ENCODE measurements around the gene TMA7B.

TMA7B gene

DNA sequence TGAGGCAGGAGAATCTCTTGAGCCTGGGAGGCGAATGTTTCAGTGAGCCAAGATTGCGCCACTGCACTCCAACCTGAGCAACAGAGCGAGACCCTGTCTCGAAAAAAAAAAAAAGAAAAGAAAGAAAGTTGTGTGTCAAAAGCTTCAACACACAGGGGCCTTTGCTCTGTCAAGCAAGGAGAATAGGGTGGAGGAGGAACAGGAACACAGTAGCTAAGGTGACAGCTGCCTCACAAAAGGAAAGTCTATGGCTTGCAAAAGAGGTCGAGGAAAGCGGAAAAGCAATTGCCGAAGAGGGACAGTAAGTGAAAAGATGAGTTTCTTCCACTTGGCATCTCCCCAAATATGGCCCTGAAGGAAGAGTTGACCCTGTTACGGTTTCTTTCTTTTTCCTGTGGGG is 26.5 kb upstream of the TMA7B start:
- DNase-seq, result no peak

DNA sequence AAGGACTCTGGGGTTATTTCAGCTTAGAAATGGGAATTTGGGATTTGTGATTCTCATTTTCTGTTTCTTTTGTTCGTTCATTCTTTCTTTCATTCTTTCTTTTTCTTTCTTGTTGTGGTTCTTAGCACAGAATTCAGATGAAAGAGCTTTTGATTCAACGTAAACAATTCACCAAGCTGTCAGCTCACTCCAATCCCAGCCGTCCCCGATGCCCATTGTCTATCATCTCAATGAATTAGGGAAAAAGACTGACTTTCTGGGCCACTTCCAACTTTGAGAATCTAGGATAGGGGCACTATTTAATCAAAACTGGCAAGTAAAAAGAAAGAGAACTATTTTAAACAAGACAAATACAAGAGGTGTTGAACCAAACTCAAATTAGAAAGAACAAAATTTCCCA is 25.1 kb upstream of the TMA7B start:
- no peak for DNase-seq

DNA sequence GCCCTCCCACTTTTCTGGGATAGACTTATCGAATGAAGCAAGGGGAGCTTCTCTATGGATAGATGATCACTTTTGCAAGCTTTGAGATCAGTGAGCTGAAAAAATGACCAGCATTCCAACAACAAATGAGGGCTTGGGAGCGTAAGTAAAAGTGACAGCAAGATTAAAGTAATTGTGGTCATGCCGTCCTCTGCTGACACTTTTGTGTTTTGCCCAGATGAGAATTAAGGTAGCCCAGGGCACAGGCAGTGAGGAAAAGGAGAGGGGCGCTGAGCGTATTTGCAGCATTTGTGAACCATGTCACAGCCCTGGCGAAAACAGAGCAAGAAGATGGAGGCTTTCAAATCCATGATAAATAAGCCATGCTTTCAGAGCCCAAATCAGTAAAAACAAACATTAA is 24.6 kb upstream of the TMA7B start:
- DNase-seq, result no peak

DNA sequence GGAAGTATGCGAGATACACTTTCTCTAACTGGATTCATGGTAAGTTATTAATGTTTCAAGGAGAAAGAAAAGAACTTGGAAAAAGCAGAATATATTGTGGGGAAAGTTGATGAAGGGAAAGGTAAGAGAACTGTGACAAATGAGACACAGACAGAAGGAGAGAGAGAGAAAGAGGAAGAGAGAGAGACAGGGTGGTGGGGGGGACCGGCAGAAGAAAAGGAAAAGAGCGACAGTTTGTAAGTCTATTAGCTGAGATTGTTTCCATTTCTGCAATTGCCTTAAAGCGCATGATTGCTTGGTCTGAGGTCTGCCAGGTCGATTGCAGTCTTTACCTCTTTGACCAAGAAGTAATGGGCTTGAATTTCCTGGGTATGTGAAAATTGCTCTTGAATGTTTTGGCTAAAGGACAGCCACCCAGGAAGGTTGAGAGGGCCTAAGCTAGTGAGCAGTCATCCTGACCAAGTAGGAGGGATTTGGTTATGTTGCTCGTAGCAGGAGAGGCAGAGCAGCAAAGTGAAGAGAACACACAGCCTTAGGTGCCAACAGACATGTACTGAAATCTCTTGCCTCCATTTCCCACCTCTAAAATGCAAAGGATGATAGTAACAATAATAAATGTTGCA is 23.6 kb upstream of the TMA7B start:
- no peak for DNase-seq

DNA sequence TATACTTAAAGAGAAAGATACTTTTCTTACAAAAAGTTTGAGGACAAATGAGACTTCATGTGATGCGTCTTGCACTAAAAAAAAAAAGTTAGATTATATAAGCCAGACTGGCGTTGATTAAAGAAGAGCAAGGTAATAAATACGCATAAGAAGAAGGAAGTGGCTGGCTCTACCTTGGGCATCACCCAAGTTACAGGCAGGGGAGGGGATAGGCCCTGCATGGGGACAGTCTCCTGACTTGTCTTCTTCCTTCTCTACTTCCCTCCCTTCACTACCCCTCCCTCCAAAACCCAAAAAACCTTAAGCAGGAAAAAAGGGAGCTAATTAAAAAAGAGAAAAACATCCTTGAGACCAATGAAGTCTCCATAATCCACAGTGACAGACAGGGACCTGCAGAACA is 22.3 kb upstream of the TMA7B start:
- DNase-seq, result no peak

DNA sequence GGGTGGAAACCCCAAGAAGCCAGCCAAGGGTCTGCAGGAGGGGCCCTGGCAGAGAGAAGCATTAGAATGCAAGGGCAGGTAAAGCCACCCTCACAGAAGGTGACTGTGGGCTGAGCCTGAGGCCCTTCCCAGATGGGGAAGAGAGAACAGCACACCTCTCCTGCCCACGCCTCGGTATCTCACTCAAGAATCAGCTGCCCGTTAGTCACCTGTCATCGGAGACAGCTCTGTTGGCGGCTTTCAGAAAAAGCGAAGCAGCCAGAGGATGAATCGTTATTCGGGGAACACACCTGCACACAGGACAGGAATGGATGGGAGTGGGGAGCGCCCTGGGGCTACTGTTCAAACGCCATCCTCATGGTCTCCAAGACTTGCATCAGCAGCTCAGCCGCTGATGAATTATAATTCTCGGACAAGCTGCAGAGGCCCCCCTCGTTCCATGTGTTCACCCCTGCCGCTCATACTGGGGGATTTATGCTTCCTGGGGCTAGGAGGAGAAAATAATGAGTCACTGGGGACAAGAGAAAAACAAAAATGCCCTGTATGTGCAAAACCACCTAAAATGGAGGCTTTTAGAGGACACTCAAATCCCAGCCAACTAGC is 21.6 kb upstream of the TMA7B start:
- no peak for DNase-seq

DNA sequence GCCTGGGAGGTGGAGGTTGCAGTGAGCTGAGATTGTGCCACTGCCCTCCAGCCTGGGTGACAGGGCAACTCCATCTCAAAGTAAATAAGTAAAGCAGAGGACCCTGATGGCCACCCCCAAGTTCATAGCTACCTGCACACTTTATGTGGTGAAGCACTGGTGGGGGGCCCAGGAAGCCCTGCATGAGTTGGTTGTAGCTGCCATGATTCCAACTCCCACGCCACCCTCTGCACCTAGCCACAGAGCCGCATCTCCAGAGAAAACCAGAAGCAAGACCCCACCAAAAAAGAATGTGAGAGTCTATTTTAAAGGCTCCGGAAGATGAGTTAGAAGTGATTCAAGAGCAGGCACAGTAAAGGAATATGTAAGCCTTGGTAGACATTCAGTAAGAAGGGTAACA is 20.4 kb upstream of the TMA7B start:
- no peak for DNase-seq

DNA sequence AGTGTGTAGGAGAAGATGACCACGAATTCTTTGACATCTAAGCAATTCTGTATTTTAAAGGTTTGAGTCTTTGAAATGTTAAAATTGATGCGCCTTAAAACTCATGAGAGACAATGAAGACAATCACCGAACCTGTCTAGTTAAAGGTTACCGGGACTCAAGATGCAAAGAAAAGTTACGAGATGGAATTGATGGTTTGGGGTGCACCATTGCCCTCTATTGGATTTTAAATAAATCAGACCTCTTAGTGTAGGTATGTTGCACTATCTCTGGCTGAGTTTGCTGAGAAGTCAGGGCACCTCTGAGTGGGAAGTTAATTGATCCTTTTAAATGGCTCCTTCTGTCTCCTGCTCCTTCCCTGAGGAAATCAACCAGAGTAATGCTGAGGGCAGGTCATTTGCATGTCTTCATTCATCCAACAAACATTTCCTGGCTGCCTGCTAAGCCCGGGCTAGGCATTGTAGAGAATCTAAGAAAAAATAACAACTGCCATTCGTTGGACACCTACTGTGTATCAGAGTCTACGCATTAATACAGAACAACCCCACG is 19.4 kb upstream of the TMA7B start:
- no peak for DNase-seq

DNA sequence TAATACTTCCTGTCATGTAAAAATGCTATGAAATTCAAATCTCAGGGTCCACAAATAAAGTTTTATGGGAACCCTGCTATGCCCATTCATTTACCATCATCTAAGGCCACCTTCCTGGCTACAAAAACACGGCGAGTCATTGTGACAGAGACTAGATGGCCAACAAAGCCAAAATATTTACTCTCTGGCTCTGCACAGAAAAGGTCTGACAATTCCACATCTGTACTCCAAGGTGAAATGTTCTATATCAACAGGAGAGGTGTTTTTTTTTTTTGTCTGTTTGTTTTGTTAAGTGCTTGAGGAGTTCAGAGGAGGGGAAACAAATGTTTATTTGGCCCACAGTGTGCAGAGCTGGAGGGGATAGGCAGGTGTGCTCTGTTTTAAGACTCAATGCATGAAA is 18.6 kb upstream of the TMA7B start:
- DNase-seq, result no peak

DNA sequence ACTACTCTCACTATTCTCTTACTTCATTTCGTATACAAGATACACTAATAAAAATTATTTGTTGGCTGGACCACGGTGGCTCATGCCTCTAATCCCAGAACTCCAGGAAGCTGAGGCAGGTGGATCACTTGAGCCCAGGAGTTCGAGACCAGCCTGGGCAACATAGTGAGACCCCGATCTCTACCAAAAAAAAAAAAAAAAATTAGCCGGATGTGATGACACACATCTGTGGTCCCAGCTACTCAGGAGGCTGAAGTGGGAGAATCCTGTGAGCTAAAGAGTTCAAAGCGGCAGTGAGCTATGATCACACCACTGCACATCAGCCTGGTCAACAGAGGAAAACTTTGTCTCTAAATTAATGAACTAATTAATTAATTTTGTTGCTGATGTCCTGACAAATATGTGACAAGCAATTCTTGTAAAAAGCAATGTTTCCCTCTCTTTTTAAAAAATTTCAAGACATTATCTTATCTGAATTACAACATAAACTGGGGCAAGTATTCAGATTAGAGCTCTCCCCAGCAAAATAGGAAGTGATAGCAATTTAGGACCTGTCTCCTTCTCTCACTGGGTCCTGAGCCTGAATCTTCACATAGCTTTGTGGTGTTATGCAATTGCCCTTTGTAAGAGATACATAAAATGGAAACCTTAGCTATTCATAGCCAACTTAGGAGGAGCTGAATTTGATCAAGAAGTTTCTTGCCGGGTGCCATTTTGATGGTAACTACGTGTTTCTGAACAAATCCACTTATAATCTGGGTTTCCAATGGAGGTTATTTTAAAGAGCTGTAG is 17.6 kb upstream of the TMA7B start:
- DNase-seq, result no peak

DNA sequence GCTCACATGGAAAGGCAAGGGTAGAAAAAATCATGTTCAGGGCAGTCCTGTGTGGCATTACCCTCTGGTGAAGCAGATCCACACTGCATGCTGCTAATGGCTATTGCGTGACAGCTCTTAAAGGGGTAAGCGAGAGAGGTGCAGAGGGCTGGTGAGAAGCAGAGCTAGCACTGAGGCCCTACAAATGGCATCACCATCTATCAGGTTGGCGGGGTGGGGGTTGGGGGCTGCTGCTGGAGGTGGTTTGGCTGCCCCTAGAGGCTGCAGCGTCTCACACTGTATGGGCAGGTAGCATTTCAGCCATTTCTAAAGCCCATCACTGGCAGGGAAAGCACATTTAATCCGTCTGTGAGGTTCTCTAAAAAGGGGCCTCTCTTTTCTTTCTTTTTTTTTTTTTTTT is 16.9 kb upstream of the TMA7B start:
- peak in 1 of 4 experiments; percentile 18 for DNase-seq

DNA sequence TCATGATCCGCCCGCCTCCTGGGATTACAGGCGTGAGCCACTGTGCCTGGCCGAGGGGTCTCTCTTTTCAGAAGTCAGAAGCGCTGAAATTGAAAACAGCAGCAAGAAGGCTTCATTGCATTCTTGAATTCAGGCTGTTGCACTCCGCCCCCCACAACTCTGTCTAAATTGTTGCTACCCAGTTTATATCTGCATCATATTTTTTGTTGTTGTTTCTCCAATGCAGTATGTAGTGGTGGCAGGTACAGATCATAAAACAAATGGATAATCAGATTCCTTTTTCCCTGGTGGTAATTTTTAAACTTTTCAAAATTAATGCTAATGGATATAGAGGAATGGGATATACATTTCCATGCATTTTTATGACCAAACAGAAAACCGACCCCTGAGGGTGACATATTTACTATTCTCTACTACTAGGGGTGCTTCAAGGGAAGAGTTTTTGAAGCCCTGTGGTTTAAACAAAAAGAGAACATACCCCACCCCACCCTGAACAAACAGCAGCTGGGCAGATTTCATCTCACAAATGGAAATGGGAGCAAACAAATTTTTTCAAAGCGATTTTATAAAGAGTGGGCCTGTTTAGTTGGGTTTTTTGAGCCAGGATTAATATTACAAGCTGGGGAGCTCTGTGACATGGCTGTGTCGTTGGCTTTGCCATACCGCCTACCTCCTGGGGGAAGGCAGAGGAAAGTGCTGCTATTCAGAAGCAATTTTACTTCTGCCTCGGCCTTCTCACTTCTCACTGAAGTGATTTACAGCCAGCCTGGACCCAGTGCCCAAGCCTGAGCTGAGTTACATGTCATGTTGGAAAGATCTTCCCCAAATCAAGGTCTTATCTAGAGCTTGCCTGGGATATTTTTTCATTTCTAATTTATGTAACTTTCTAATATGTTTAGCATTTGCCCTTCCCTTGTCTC is 16.0 kb upstream of the TMA7B start:
- DNase-seq, result no peak

DNA sequence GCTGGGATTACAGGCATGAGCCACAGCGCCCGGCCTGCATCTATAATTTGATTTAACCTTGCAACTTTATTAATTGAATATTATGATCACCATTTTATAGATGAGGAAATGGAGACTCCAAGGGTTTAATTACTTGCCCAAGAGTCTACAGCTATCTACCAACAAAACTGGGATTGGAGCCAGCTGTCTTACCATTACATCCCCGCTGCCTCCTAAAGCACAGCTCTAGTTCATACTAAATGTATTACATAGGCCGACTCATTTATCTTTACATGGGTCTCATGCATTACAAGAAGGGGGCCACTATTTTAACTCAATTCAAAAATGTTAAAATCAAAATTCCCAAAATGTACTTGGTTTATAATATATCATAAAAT is 14.1 kb upstream of the TMA7B start:
- DNase-seq, result no peak

DNA sequence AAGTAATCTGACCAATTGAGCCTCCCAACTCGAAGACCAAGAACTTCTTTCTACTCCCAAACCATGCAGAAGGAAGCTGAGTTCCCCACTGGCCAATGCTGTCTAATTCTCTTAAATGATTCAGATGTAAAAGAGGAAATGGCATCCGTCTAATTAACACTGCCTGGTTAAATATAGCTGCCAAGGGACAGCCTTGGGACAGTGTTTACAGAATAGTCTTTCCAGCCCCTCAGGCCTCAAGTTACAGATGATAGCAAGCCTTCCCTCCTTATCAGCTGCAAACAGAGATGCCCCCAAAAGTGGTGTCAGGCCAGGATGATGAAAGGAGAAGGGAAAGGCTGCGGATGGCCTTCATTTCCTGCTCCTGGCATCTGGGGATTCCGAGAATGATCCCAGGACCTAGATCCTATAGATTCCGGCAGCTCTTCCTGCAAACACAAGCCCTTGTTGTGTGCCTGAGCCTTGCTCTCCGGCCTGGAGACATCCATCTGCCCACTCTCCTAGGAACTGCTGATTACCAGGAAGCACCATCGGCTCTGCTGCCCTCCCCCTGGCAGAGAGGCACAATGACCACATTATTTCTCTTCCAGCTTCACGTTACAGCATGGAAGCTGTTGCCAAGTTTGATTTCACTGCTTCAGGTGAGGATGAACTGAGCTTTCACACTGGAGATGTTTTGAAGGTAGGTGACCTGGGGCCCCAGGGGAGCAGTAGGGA is 13.5 kb upstream of the TMA7B start:
- no peak for DNase-seq

DNA sequence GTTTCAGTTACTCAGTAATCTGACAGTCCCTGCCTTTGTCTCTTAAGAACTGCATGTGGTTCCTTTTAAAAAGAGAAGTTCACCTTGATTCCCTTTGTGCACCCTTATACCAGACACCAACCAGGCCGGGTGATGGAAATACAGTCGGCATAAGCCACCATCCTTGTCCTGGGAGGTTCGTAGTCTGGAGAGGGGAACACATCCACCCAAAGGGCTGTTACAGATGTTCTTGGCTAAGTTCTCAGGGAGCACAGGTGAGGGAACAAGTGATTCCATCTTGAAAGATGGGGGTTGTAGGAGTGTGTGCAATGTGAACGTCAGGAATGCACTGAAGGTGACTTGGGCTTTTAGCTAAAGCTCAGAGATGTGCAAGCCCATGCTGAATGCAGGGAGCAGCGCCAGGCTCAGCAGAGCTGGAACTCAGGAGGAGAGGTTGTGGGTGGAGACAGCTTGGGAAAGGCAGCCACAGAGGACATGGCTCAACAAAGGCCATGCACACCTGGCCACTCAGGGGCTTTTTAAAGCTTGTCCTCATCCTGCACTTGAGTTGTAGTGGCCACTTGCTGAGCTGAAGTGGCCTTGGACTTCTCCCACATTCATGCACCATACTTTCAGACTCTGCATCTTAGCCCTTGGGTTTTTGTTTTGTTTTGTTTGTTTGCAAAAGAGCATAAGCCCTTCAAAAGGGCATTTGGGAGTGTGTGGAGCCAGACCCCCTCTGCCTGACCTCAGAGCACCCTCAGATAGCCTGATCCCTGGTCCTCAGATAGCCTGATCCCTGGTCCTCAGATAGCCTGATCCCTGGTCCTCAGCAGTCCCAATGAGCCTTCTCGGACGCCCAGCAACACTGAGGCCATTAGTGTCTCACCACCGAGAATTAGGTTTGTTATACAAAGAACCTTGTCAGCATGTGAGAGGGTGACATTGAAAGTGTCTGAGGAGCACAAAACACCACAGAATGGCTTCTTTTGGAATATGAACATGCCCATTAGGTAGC is 12.7 kb upstream of the TMA7B start:
- DNase-seq, result no peak

DNA sequence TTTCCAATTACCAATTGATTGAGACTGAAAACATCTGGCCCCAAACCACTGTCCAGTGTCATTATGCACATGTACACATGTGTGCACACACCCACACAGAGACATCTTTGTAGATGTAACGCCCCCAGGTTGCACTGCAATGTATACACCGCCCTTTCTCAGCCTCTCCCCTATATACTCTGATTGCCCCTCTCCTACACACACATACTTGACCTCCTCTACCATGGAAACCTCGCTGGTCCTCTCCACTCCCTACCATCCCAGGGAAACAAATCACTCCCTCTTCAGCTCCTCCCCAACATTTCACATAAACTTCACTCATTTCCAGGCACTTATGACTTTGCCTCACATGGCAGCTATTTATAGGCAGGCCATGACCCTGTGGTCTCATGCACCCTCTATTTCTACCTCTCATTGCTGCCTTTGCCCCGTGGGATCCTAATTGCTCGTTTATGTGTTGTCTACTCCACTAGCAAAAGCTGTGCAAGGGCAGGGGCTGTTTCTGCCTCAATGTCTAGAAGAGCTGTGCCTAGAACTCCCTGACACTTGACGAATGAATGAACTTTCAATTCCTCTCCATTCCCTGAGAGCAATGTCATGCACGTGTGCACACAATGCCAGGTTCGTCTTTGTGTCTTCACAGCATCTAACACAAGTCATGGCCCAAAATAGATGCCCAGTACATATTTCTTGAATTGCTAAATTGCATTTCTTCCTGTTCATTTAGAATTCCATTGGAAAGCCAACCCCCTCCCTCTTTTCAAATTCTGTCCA is 10.0 kb upstream of the TMA7B start:
- DNase-seq, result no peak

DNA sequence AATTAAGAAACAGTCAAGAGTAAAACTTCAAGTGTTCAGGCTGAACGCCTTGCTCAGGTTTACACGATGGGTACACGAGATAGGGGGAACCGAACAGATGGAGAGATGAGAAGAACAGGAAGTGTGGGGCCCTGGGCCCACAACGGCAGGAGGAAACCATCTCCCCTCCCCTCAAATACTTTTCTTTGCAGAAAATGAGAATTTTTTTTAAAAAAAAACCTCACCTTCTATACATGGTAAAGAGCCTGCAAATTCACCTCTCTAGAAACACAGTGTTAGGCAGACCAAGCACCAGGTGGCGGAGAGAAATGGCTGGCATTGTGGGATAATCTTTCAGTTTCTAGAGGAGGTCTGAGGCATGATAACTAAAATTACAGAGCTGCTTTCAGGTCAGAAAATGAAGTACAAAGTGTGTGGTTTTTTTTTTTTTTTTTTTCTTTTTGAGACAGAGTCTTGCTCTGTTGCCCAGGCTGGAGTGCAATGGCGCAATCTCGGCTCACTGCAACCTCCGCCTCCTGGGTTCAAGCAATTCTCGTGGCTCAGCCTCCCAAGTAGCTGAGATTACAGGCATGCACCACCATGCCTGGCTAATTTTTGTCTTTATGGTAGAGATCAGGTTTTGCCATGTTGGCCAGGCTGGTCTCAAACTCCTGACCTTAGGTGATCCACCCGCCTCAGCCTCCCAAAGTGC is 8.4 kb upstream of the TMA7B start:
- peak in 1 of 4 experiments; percentile 14 for DNase-seq

DNA sequence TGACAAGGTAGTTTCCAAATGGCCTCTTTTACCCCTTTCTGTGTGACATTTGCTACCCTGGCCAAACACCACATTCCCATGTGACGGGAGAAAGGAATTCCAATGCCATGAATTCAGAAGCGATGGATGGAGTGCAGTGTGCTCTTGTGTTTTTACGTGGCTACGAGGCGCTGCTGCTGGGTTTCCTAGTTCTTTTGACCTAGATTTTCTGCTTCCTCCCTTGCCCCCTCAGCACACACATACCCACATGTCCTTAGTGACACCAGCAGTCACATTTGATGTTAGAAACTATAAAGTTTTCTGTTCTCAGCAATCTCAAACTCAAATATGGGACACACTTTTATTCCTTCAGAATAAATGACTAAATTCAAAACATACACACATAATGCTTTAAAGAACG is 7.8 kb upstream of the TMA7B start:
- DNase-seq, result no peak

DNA sequence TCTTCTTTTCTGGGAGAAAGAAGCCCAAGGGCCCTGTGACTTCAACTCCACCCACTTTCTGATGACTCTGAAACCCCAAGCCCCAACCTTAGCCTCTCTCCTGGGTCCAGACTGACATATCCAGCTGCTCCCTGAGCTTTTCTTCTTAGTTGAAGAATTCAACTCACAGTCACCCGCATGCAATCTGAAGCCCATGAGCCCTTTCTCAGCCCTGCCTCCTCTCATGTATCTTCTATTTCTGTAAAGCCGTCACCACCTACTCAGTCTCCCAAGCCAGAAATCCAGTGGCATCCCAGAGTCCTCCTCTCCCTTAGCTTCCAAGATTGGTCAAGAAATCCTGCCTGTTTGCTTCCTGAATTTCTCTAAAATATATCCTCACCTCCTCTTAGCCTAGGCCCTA is 7.1 kb upstream of the TMA7B start:
- DNase-seq, result no peak

All from activated naive CD4-positive, alpha-beta T cell (primary cell).